HL-60 (cell line): ENCODE data around the gene NTN3.

Source experiments
- DNase-seq, 2 experiments: peaks; one replicate each; pipeline ENCODE4 v3.0.0-alpha.2; 2010 to 2020; ENCODE audit warnings: low read depth in 1 of 2, low spot score in 1 of 2
- H3K27ac ChIP-seq: fragments of 250-450 bp; sonication (Bioruptor Pico); replicated peaks from 2 replicates; pipeline ENCODE4 v1.5.1; 2020; ENCODE audit warnings: mild to moderate bottlenecking, moderate library complexity
- H3K27me3 ChIP-seq: fragments of 250-450 bp; sonication (Bioruptor Pico); 2 replicates; pipeline ENCODE4 v1.5.1; 2021; ENCODE audit warnings: mild to moderate bottlenecking, moderate library complexity; ENCODE audit not compliant: insufficient read depth, poor library complexity, severe bottlenecking
- H3K4me3 ChIP-seq: replicated peaks from 2 replicates; pipeline ENCODE4 v1.5.1; 2011; ENCODE audit warnings: mild to moderate bottlenecking, control low read depth, low read length; ENCODE audit not compliant: insufficient read depth
- CTCF ChIP-seq: IDR thresholded peaks from one replicate; pipeline ENCODE4 v1.5.1; 2011; ENCODE audit warnings: low read length, control low read depth, inconsistent platforms; ENCODE audit not compliant: insufficient read depth
- GABPA ChIP-seq: IDR thresholded peaks from 2 replicates; pipeline ENCODE4 v1.6.1; 2012; ENCODE audit warnings: low read depth
- POLR2AphosphoS5 ChIP-seq: IDR thresholded peaks from 2 replicates; pipeline ENCODE4 v1.6.1; 2012; ENCODE audit warnings: low read depth
- REST ChIP-seq: IDR thresholded peaks from 2 replicates; pipeline ENCODE4 v1.6.1; 2012; ENCODE audit warnings: low read depth; ENCODE audit not compliant: insufficient replicate concordance
- SPI1 ChIP-seq: IDR thresholded peaks from 2 replicates; pipeline ENCODE4 v1.6.1; 2012; ENCODE audit warnings: low read depth, mild to moderate bottlenecking, borderline replicate concordance

NTN3 gene

GRCh38 chr16:2443555-2443954 is 27.5 kb upstream of the NTN3 start:
- TF ChIP-seq CTCF (no peak), GABPA (no peak), POLR2AphosphoS5 (no peak), REST (no peak), SPI1 (no peak)
- Histone ChIP-seq H3K27me3 (no peaks in the 10 kb centered on the region), H3K27ac (no peak overlapping the region), H3K4me3 (no peak overlapping the region)
- DNase-seq: no peak

- H3K4me3 ChIP-seq: no peak overlapping the region
- DNase-seq: no peak
- TF ChIP-seq GABPA (no peak), REST (no peak), POLR2AphosphoS5 (no peak), CTCF (no peak), SPI1 (no peak)
Measured at GRCh38 chr16:2447920-2448583, 23.0 kb upstream of the NTN3 start.

GRCh38 chr16:2449118-2449517 is 22.0 kb upstream of the NTN3 start:
- H3K4me3 ChIP-seq: no peak overlapping the region
- H3K27me3 ChIP-seq: no peaks in the 10 kb centered on the region
- no peak overlapping the region for H3K27ac ChIP-seq
- TF ChIP-seq SPI1: no peak
- no peak for TF ChIP-seq GABPA
- TF ChIP-seq CTCF: no peak
- no peak for TF ChIP-seq REST
- no peak for TF ChIP-seq POLR2AphosphoS5
- DNase-seq: no peak

More at GRCh38 chr16:2447920-2448583, 23.0 kb upstream of the NTN3 start:
- no peak overlapping the region for H3K27ac ChIP-seq
- no peaks in the 10 kb centered on the region for H3K27me3 ChIP-seq
